Measurements from ENCODE around the gene SLC15A3.

Gene SLC15A3

DNA sequence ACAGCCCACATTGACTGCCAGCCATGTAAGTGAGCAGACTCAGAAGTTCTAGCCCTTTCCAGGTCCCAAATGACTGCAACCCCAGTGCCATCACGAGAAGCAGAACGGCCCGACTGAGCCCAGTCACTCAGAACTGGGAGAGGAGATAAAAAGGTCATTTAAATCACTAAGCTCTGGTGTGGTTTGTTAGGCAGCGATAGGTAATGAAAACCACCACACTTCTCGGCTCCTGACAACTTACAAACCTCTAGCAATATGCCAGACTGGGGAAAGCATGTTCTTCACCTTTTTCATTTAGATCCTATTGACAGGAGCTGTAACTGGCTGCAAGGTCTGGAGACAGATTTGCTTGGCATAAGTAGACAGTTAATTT is 6.7 kb downstream of the SLC15A3 start:
- no peak for DNase-seq (ENCODE audit: low read depth)

DNA sequence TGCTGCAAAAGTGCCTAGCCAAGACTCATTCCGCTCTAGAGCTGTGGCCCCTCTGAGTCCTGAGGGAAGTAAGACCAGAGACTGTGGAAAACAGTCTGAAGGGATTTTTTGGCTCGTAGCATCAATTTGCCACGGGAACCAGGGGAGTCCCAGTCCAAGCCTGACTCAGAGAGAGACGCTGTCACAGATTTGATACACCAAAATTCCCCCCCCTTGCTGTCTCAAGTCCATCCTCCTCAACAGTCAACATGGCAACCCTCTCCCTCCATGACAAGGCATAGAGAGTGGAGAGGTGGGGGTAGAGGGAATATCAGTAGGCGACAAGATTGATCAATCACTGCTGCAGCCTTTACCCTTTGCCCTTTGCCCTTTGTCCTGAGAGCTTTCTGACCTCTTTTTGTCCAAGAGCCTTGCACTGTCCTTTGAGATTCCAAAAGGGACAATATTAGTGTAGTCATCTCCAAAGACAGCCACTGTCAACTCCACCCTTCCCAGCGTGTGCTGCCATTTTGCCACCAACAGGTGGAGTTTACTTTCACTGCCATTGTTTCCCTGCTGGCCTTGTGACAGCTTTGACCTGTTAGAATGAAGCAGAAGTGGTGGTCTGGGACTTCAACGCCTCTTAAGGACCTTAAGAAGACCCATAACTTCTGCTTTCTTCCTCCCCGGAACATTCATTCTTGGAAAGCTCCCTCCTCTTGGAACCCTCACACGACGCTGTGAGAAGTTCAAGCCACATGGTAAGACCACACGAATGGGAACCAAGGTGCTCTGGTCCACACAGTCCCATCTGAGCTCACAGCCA is 7.3 kb downstream of the SLC15A3 start:
- no peak for DNase-seq (ENCODE audit: low read depth)

DNA sequence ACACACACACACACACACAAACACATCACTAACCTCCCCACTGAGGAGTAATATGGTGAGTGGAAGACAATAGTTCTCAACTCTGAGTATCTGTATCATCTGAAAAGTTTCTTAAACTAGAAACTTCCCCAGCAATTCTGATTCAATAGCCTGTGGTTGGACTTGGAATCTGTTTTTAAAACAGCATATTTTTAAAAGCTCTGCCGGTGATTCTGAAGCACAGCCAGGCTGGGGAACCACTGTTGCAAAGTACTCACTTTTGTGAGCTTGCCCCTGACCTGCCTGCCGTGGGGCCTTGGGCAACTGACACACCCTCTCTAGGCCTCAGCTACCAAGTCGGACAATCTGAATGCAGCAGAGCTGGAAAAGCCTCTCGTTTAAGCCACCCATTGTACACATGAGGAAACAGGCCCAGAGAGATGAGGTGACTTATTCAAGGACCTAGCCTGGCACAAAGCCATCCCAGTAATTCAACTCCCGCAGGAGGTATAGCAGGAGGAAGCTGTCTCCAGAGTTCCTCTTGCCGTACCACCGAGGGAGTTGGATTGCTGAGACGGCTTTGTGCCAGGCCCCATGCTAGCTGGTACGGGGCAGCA is 8.9 kb downstream of the SLC15A3 start:
- no peak for DNase-seq (ENCODE audit: low read depth)

DNA sequence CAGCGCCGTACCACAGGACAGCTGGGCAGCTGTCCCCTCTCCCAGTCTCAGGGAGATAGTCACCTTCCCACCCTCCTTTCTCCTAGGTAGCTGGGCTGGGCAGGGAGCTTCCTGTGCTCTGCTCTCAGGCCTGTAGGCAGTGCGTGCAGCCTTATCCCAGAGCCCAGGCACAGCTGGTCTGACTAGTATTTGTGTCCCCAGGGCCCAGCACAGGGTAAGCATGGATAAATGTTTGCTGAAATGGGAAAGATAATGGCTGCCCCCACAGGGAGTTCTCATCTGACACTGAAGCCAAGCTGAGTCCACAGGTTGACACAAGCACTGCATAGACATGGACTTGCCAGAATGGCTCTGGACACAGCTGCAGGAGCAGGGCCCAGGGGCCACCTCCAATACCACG is 9.8 kb downstream of the SLC15A3 start:
- DNase-seq (ENCODE audit: low read depth), result no peak

DNA sequence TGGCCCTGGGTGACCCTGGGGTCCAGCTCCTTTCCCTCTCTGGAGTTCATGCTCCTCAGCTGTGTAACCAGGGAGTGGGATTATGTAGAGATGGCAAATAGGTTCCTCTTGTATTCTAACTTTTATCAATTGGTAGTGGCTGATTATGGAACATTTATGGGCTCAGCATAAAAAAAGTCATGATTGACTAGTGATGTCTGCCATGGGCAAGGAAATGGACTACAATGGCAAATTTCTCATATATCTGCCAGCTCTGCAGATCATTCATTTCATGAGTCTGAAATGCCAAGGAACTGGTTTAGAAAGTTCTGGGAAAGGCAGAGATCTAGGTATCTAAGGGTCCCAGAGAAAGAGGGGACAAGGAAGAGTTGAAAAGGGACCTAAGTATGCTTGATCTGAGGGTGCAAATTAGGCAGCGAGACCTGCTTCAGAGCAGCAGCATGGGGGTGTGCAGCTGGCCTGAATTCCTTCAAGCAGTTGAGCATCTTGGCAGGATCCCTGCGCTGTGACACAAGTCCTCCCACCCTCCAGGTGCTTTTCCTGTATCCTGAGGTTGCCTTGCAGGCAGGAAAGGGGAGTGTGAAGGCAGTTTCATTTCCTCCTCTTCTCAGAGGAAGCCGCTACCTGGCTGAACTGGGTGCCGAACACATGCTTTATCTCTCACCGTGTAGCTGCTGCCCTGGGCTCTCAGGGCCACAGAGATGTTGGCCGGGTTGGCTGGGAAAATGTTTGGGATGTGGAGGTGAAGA is 10.4 kb downstream of the SLC15A3 start:
- DNase-seq (ENCODE audit: low read depth), result no peak

DNA sequence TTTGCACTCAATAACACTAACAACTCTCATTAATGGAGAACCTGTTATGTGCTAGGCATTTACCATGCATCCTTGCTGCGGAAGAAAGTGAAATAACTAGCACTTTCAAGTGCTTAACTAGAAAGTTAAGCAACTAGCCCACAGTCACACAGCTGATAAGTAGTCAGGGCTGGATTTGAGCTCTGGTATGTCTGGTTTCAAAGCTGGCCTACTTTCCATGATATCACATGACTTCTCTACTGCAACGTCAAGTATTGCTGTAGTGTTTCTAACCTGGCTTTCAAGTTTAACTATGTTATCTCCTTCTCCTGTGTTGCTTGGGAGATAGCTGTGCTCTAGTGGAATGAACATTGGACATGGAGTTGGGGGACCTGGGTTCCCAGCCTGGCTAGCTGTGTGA is 12.1 kb downstream of the SLC15A3 start:
- no peak for DNase-seq (ENCODE audit: low read depth)

DNA sequence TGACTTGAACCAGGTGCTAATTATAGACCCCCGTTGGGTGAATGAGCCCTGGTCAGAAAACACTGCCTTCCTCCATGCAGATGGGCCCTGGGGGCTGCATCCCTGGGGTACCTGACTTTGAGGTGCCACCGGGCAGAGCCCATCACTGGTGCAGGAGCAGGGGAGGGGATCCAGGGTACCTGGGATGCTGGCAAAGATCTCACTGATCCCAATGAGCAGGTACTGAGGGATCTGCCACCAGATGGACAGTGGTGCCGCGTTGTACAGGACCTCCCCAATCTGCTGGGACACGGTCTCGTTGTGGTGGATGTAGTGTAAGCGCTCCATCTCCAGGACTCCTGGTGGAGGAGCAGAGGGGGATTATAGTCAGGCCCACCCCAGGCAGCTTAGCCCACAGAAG is 12.7 kb downstream of the SLC15A3 start:
- DNase-seq (ENCODE audit: low read depth), result no peak

DNA sequence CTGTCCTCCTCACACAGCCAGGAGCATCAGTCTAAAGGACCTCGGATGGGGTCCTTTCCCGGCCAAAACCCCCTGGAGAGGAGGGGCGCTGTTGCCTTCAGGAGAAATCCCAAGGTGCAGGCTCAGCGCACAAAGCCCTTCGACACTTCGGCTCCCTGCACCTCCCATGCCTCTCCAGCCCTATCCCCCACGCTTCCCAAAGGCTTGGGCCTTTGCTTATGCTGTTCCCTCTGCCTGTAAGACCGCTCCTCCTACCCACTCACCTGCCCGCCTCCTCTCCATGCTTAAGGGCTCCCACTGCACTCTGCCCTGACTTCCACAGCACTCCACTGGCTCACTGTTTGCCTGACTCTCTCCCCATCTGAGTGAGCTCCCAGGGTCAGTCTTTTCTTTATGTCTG is 13.5 kb downstream of the SLC15A3 start:
- no peak for DNase-seq (ENCODE audit: low read depth)

DNA sequence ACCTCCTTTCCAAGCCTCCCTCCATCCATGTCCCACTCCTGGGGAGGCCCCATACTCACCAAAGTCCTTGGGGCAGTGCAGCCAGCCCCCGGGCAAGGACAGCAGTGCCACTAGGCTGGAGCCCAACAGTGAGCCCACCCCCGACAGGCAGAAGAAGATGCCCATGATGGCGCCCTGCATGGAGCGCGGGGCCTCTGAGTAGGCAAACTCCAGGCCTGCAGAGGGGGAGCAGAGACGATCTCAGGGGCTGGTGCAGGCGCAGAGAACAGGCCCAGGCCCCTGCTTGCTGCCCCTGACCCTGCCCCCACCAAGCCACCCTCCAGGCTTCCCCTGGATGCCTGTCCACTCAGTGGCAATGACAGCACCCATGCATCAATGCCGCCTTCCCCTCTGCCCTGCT is 14.2 kb downstream of the SLC15A3 start:
- no peak for DNase-seq (ENCODE audit: low read depth)

DNA sequence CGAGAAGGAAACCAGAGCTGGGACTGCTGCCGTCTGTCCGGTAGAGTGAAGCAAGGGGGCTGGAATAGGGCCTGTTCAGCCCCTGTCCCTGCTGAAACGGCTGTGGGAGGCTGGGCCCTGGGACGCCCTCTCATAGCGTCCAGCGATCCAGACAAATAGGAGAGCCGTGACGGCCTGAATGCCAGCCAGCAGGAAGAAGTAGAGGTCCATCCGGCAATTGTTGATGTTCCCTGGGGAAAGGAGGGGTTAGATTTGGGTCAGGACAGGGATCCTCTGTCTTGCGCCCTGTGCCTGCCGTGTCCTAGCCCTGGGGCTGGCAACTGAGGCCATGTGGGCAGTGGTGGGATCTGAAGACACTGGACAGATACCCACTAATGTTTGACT is 14.8 kb downstream of the SLC15A3 start:
- DNase-seq (ENCODE audit: low read depth), result no peak

DNA sequence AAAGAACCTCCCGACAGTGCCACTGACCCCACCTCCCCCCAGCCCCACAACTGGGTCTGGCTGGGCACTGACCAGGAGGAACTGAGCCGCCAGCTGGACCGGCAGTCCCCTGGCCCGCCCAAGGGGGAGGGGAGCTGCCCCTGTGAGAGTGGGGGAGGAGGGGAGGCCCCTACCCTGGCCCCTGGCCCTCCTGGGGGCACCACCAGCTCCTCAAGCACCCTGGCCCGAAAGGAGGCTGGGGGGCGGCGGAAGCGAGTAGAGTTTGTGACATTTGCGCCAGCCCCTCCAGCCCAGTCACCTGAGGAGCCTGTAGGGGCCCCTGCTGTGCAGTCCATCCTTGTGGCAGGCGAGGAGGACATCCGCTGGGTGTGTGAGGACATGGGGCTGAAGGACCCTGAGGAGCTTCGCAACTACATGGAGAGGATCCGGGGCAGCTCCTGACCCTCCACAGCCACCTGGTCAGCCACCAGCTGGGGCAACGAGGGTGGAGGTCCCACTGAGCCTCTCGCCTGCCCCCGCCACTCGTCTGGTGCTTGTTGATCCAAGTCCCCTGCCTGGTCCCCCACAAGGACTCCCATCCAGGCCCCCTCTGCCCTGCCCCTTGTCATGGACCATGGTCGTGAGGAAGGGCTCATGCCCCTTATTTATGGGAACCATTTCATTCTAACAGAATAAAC is 15.4 kb downstream of the SLC15A3 start:
- no peak for DNase-seq (ENCODE audit: low read depth)

DNA sequence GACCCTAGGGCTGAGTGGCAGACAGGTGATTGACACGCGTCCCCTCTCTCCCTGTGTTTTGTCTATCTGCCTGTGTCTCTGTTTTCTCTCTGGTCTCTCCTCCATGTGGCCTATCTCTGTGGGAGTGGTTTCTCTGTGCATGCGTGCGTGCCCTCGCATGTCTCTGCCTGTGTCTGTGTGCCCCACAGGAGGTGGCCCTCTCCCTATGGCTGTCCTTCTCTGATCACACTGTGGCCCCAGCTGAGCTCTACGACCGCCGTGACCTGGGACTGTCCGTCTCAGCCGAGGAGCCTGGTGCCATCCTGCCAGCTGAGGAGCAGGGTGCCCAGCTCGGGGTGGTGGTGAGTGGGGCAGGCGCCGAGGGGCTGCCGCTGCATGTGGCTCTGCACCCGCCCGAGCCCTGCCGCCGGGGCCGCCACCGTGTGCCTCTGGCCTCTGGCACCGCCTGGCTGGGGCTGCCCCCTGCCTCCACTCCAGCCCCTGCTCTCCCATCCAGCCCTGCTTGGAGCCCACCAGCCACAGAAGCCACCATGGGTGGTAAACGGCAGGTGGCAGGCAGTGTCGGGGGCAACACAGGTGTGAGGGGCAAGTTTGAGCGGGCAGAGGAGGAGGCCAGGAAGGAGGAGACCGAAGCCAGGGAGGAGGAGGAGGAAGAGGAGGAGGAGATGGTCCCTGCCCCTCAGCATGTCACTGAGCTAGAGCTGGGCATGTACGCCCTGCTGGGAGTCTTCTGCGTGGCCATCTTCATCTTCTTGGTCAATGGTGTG is 16.1 kb downstream of the SLC15A3 start:
- no peak for DNase-seq (ENCODE audit: low read depth)

DNA sequence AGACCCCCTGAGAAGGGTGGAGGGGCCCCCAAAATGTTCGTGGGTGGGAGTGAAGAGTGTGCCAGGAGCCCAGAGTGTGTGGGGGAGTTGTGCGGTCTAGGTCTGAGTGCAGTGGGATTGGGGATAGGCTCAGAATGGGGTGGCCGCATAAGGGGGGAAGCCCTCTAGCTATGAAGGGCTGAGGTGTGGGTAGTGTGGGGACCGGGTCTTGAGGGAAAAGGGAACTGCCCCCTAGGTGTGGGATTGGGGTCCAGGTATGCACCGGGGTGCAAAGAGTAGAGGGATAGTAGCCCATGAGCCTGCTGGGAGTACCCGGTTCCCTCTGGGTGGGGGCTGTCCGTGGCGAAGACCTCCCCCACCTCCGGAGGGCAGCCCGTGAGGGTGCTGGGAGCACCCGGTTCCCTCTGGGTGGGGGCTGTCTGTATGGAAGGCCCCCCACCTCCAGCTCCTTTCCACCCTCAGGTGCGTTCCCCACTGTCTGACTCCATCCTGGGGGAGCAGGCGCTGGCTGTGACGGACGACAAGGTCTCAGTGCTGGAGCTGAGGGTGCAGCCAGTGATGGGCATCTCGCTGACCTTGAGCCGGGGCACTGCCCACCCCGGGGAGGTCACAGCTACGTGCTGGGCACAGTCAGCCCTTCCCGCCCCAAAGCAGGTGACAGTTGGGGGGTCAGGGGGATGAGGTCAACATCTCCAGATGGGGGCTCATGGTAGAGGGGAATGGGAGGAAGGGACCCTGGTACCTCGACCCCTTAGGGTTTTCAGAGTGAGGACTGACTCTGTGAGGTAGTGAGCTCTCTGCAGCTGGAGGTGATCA is 17.0 kb downstream of the SLC15A3 start:
- no peak for DNase-seq (ENCODE audit: low read depth)

DNA sequence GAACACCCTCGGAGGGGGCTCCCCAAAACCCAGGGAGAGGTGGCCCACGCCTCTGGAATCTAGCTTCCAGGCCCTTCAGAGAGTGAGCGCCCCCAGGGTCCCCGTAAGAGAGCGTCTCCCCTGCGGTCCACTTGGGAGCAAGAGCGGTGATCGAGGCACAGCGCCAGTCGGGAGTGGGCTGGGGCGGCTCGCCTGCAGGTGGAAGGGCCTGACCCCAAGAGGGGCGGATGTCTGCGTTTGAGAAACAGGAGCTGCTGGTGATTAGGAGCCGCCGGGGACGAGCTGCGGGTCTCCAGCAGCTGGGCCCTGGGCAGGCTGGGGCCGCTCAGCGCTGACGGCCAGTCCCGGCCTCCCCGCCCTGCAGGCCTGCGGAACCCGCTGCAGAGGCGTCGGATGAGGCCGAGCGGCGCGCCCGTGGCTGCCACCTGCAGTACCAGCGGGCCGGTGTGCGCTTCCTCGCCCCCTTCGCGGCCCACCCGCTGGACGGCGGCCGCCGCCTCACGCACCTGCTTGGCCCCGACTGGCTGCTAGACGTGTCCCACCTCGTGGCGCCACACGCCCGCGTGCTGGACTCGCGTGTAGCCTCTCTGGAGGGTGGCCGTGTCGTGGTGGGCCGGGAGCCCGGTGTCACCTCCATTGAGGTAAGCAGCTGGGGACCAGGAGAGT is 17.7 kb downstream of the SLC15A3 start:
- no peak for DNase-seq (ENCODE audit: low read depth)

DNA sequence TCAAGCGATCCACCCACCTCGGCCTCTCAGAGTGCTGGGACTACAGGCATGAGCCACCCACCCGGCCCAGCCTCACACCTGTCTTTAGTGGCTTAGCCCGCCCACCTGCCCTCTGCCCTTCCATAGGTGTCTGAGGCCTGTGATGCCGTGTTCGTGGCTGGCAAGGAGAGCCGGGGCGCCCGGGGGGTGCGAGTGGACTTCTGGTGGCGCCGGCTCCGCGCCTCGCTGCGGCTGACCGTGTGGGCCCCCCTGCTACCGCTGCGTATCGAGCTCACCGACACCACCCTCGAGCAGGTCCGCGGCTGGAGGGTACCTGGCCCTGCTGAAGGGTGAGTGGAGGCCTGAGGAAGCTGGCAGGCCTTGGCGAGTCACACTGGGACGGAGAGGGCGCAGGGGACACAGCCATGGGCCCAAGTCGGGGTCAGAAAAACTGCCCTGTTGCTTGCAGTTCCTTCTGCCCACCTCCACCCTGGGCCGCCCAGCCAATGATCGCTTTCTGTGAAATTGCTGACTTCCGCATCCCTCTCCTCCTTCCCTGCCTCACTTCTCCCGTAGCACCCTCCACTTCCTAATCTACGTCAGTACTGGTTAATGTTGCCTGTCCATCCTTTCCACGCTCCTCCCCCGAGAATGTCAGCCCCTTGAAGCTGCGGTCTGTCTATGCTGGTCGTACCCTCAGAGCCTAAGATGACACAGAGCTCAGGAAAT is 18.4 kb downstream of the SLC15A3 start:
- no peak for DNase-seq (ENCODE audit: low read depth)

DNA sequence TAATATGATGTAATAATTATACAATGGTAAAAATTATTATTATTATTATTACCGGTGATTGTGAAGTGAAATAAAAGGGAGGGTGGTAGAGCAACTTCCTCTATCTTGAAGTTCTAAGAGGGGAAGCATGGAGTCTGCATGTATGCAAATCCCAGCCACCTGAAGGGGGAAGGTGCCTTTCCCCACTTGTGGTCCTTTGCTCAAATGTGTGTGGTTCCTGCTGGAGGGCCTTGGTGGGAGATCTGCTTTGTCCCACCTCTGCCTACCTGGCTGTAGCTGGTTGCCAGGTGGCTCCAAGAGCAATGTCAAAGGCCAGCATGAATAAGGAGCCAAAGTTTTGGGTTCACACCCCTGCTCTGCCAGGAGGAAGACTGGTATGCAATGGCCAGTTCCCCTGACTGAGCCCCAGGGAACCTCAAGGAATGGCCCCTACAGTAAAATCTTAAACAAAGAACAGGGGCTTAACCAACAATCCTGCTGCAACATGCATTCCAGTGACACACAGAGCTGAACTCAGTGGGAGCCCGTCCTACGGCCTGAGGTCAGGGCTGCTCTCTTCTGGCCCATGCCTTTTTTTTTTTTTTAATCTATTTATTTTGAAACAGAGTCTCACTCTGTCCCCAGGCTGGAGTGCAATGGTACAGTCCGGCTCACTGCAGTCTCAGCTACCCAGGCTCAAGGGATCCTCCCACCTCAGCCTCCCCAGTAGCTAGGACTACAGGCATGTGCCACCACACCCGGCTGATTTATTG is 19.2 kb downstream of the SLC15A3 start:
- DNase-seq (ENCODE audit: low read depth), result no peak

DNA sequence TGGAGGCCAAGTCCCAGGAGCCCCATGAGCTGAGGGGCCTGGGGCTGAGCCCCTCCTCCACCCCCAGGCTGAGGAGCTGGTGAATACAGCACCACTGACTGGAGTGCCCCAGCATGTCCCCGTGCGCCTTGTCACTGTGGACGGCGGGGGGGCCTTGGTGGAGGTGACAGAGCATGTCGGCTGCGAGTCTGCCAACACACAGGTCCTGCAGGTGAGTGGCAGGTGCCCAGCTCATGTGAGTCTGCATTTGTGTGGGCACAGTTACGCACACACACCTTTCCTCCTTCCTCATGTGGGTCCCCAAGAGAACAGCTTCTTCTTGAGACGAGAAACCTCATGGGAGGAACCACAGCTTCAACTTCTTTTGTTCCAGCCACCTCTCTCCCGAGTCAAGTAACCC is 20.1 kb downstream of the SLC15A3 start:
- DNase-seq (ENCODE audit: low read depth), result no peak

DNA sequence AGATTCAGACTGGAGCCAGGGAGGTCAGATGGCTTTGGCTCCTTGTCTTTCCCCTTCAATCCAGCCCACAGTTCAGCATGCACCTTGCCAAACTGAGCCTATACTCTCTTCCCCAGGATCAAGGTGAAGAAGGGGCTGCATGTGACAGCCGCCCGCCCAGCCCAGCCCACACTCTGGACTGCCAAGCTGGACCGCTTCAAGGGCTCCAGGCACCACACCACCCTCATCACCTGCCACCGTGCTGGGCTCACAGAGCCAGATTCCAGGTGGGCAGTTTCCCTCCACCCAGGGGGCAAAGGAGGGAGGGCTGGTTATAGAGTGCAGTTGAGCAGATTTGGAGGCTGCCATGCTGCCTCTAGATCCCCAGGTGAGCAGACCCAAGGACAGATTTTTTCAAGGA is 21.6 kb downstream of the SLC15A3 start:
- DNase-seq (ENCODE audit: low read depth), result no peak

DNA sequence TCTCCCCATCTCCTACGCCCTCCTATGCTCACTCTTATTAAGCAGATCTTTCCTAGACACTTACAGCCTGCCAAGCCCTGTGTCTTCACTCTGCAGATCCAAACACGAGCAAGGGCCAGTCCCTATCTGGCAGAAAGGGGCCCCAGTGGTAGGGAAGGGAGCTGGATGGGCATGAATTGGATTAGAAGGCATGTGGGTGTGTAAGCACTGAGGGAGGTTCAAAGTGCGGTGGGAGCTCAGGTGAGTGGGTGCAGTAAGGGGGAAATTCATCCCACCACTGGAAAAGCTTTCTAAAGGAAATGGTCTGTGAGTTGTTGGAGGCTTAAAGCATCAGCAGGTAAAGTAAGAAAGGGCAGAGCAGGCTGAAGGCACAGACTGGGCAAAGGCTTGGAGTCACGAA is 22.2 kb downstream of the SLC15A3 start:
- DNase-seq (ENCODE audit: low read depth), result no peak
